ENCODE results near the gene RBM6.
A peak's percentile ranks its signal among the peaks of the same experiment; 100 is the strongest.
"Not testable (repeated sequence)": the region's sequence is repeated elsewhere in the genome, so short reads cannot be mapped to it uniquely, and the experiment has no call there.

The RBM6 gene

DNA sequence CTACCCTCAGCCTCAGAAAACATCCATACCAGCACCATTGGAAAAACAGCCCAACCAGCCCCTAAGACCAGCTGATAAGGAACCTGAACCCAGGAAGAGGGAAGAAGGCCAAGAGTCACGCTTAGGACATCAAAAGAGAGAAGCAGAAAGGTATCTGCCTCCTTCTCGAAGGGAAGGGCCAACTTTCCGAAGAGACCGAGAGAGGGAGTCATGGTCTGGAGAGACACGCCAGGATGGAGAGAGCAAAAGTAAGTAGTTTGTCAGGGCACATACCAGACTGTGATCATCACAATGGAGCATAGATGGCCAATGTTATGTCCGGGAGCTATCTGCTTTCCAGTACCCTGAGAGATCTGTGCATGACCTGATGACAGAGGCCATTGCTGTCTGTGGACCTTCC lies 117.8 kb downstream of the RBM6 start:
- no peak for TF ChIP-seq CTCF (IDR thresholded peaks at IDR 0.05; ENCODE audit: low read depth, low read length)
- no peak overlapping the region for H3K4me3 ChIP-seq (ENCODE audit: low read depth, low read length)

GRCh38 chr3:50068134-50068533 lies 128.2 kb downstream of the RBM6 start:
- no peak overlapping the region for H3K4me3 ChIP-seq (ENCODE audit: low read depth, low read length)
- no peak for TF ChIP-seq CTCF (IDR thresholded peaks at IDR 0.05; ENCODE audit: low read depth, low read length)

GRCh38 chr3:50078091-50078490 lies 138.1 kb downstream of the RBM6 start:
- TF ChIP-seq CTCF (IDR thresholded peaks at IDR 0.05; ENCODE audit: low read depth, low read length) = no peak
- H3K4me3 ChIP-seq (ENCODE audit: low read depth, low read length) = no peak overlapping the region

DNA sequence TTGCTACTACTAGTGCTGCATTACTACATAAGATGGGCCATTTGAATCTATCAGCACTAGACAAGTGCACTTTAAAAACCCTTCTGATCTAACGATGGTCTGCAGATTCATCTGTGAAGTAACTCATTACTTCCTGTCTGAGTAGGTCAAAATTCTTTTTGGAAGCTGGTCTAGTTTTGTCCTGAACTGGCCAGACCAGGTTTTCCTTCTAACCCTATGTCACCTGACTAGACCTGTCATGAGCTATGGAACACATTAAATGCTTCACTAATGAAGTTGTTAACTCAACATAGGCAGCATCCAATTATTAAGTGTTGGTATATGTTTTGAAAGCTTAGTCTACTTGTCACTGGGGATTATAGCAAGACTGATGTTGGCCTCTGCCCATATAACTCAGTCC lies 138.7 kb downstream of the RBM6 start:
- TF ChIP-seq CTCF (IDR thresholded peaks at IDR 0.05; ENCODE audit: low read depth, low read length) = no peak
- H3K4me3 ChIP-seq (ENCODE audit: low read depth, low read length) = no peak overlapping the region

DNA sequence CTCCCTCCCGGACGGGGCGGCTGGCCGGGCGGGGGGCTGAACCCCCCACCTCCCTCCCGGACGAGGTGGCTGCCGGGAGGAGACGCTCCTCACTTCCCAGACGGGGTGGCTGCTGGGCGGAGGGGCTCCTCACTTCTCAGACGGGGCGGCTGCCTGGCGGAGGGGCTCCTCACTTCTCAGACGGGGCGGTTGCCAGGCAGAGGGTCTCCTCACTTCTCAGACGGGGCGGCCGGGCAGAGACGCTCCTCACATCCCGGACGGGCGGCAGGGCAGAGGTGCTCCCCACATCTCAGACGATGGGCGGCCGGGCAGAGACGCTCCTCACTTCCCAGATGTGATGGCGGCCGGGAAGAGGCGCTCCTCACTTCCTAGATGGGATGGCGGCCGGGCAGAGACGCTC lies 145.0 kb downstream of the RBM6 start:
- not testable (repeated sequence) for H3K4me3 ChIP-seq (ENCODE audit: low read depth, low read length)

DNA sequence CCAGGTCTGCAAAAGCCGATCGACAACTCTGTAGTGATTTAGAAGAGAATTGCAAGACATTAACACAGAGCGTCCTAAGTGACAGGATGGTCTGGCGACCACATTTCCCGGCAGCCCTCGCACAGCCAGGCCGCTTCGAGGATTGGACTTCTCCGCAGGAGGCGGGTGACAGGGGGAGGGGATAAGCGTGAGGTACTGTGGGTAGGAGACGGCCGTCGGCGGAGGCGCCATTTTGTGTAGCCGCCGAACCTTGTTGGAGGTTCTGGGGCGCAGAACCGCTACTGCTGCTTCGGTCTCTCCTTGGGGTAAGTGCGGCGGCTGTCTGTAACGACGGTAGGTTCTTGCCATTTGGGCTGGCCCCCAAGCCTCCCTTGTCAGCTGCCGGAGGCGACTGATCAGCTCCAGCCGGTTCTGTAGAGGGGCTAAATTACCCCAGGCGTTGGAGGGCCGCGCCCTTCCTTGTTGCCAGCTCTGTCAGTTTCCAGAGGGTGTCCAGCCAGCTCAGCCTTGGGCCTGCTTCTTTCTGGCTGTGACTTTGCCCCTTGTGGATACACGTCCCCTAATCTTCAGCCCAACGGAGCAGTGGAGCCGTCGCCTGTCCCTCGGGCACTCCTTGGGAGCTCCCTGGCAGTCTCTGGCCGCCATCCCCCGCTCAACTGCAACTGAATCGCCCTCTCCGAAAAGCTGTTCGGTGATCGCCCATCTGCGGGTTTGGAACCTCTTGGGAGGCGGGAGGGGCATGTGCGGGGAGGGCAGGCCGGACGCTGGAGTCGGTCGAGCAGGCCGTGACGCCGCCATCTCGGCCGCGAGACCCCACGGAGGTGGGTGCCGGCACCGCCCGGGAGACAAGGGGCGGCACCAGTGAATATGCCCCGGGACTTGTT lies 149.0 kb downstream of the RBM6 start, which contains the start of gene RBM5:
TSS of gene RBM5 (plus strand) at position 195 of the 884 bp plus-strand sequence. CDS start 1,516 bp downstream, outside the sequence.
- TF ChIP-seq CTCF (IDR thresholded peaks at IDR 0.05; ENCODE audit: low read depth, low read length) = no peak
- peak within 1 kb of the TSS; percentile 99 for H3K4me3 ChIP-seq (ENCODE audit: low read depth, low read length)

GRCh38 chr3:50089609-50089945 lies 149.6 kb downstream of the RBM6 start:
- TF ChIP-seq CTCF (IDR thresholded peaks at IDR 0.05; ENCODE audit: low read depth, low read length) = no peak
- peak overlapping the region; percentile 99 for H3K4me3 ChIP-seq (ENCODE audit: low read depth, low read length)

- no peak for TF ChIP-seq CTCF (IDR thresholded peaks at IDR 0.05; ENCODE audit: low read depth, low read length)
Observed at GRCh38 chr3:50090984-50091383, 151.0 kb downstream of the RBM6 start.

More at GRCh38 chr3:50090984-50091383, 151.0 kb downstream of the RBM6 start:
- H3K4me3 ChIP-seq (ENCODE audit: low read depth, low read length) = peak overlapping the region; percentile 99

Measured in WI38 (cell line).